GM23338 (cell line): ENCODE measurements around the gene RPL41. TPM values are rescaled to one million over a fixed set of nuclear protein-coding genes. Genes with fewer than 3 reads are reported as not detected.

Experiments used
- ATAC-seq: fragments of 200-7000 bp; cut with Tn5 transposase; 3 replicates; pipeline ENCODE4 v1.9.1; 2020
- DNase-seq: peaks from one replicate; pipeline ENCODE4 v3.0.0-alpha.2; 2015; ENCODE audit warnings: low spot score
- H2AFZ ChIP-seq: fragments of 200-600 bp; sonication (generic); 2 replicates; pipeline ENCODE4 v1.8.0; 2016; ENCODE audit warnings: antibody characterized with exemption, mild to moderate bottlenecking, moderate library complexity
- H3F3A ChIP-seq: fragments of 200-600 bp; sonication (generic); replicated peaks from 2 replicates; pipeline ENCODE4 v1.8.0; 2017; ENCODE audit warnings: antibody characterized with exemption, mixed run types, low read depth
- H3K27ac ChIP-seq: fragments of 200-600 bp; sonication (generic); 2 replicates; pipeline ENCODE4 v1.6.1; 2016; ENCODE audit warnings: low read depth
- H3K27me3 ChIP-seq: fragments of 200-600 bp; sonication (generic); 2 replicates; pipeline ENCODE4 v1.8.0; 2016; ENCODE audit warnings: mild to moderate bottlenecking, mixed run types, moderate library complexity; ENCODE audit not compliant: insufficient read depth
- H3K36me3 ChIP-seq: fragments of 200-600 bp; sonication (generic); 2 replicates; pipeline ENCODE4 v1.8.0; 2016; ENCODE audit warnings: mild to moderate bottlenecking; ENCODE audit not compliant: insufficient read depth
- H3K4me1 ChIP-seq: fragments of 200-600 bp; sonication (generic); 2 replicates; pipeline ENCODE4 v1.8.0; 2016; ENCODE audit warnings: mild to moderate bottlenecking, moderate library complexity; ENCODE audit not compliant: insufficient read depth
- H3K4me2 ChIP-seq: fragments of 200-600 bp; sonication (generic); 2 replicates; pipeline ENCODE4 v1.7.1; 2017; ENCODE audit warnings: mixed run types
- H3K4me3 ChIP-seq: fragments of 200-600 bp; sonication (generic); 2 replicates; pipeline ENCODE4 v1.6.1; 2016; ENCODE audit warnings: mixed run types
- H3K79me2 ChIP-seq: fragments of 200-600 bp; sonication (generic); replicated peaks from 2 replicates; pipeline ENCODE4 v1.8.0; 2017; ENCODE audit warnings: mild to moderate bottlenecking; ENCODE audit not compliant: insufficient read depth
- H3K9me2 ChIP-seq: fragments of 200-600 bp; sonication (generic); 2 replicates; pipeline ENCODE4 v1.8.0; 2017; ENCODE audit not compliant: insufficient read depth
- H4K20me1 ChIP-seq: fragments of 200-600 bp; sonication (generic); replicated peaks from 2 replicates; pipeline ENCODE4 v1.8.0; 2017; ENCODE audit warnings: mild to moderate bottlenecking; ENCODE audit not compliant: insufficient read depth
- H3K27ac Mint-ChIP-seq: 2 replicates; pipeline ENCODE4 v1.8.0; 2020; ENCODE audit warnings: inconsistent platforms, mild to moderate bottlenecking, moderate library complexity, mixed read lengths
- H3K27me3 Mint-ChIP-seq: 3 replicates; pipeline ENCODE4 v1.8.0; 2022; ENCODE audit warnings: low read depth, mild to moderate bottlenecking, moderate library complexity, mixed read lengths, inconsistent platforms; ENCODE audit not compliant: insufficient read depth, poor library complexity
- H3K36me3 Mint-ChIP-seq: 3 replicates; pipeline ENCODE4 v1.8.0; 2021; ENCODE audit warnings: low read depth, mild to moderate bottlenecking, inconsistent platforms, moderate library complexity, mixed read lengths
- H3K4me1 Mint-ChIP-seq: 3 replicates; pipeline ENCODE4 v1.8.0; 2020; ENCODE audit warnings: mild to moderate bottlenecking, inconsistent platforms, mixed read lengths
- H3K4me3 Mint-ChIP-seq: 3 replicates; pipeline ENCODE4 v1.8.0; 2021; ENCODE audit warnings: moderate library complexity, mild to moderate bottlenecking, inconsistent platforms, mixed read lengths
- H3K9me3 Mint-ChIP-seq: 3 replicates; pipeline ENCODE4 v1.8.0; 2020; ENCODE audit warnings: moderate library complexity, mild to moderate bottlenecking, inconsistent platforms, mixed read lengths
- CREB1 ChIP-seq: fragments of 250-450 bp; sonication (Bioruptor Pico); IDR thresholded peaks from 2 replicates; pipeline ENCODE4 v1.5.0; 2020; ENCODE audit warnings: low read depth, mild to moderate bottlenecking, moderate library complexity
- ETS1 ChIP-seq: IDR thresholded peaks from 2 replicates; pipeline ENCODE4 v1.6.1; 2016; ENCODE audit warnings: antibody characterized with exemption
- EZH2 ChIP-seq: fragments of 200-600 bp; sonication (generic); IDR thresholded peaks from one replicate; pipeline ENCODE4 v1.8.0; 2017; ENCODE audit warnings: antibody characterized with exemption, mild to moderate bottlenecking, low read depth; ENCODE audit not compliant: unreplicated experiment
- EZH2phosphoT487 ChIP-seq: fragments of 200-600 bp; sonication (generic); IDR thresholded peaks from one replicate; pipeline ENCODE4 v1.8.1; 2018; ENCODE audit warnings: antibody characterized with exemption; ENCODE audit not compliant: unreplicated experiment
- NANOG ChIP-seq: IDR thresholded peaks from 2 replicates; pipeline ENCODE4 v1.6.1; 2016; ENCODE audit warnings: antibody characterized with exemption, borderline replicate concordance
- POLR2AphosphoS5 ChIP-seq: IDR thresholded peaks from 2 replicates; pipeline ENCODE4 v1.6.1; 2016; ENCODE audit warnings: antibody characterized with exemption, low read depth
- ZNF114 ChIP-seq: fragments of 250-450 bp; sonication (Bioruptor Pico); IDR thresholded peaks from 2 replicates; pipeline ENCODE4 v1.5.0; 2020; ENCODE audit warnings: mild to moderate bottlenecking, moderate library complexity
- ZNF331 ChIP-seq: fragments of 250-450 bp; sonication (Bioruptor Pico); IDR thresholded peaks from 2 replicates; pipeline ENCODE4 v1.5.0; 2020; ENCODE audit warnings: low read depth, mild to moderate bottlenecking, moderate library complexity
- polyA plus RNA-seq: library from polyadenylated mRNA; unstranded; fragments of >200 nt; fragmentation: Nextera tagmentation; extraction: Ambion mirVana; gene quantifications from 2 replicates; pipeline ENCODE4 v1.2.1, GENCODE V29; 2016
- total RNA-seq: library from RNA; depleted of rRNA; stranded (reverse); fragments of >200 nt; shearing (Covaris generic); gene quantifications from 2 replicates; pipeline ENCODE4 v1.2.3, GENCODE V29; 2014
- TF ChIP-seq, protein P1 (sequence below): fragments of 250-450 bp; sonication (Bioruptor Pico); IDR thresholded peaks from 2 replicates; pipeline ENCODE4 v1.5.0; 2020; ENCODE audit warnings: mild to moderate bottlenecking, moderate library complexity

RPL41 gene
- total and polyA plus RNA-seq, 2 experiments from 2014 or later = 2,039 to 3,875 TPM

DNA sequence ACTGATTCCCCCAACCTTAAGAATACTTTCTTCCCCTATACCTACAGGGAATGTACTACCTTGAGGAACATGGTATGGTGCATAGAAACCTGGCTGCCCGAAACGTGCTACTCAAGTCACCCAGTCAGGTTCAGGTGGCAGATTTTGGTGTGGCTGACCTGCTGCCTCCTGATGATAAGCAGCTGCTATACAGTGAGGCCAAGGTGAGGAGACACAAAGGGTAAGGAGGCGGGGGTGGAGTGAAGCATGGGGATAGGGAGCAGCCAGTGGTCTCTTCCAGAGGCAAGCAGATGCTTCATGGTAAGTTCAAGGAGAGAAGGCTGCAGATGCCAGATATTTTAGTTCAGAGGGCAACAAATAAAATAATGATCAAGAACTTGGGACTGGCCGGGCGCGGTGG, 18.7 kb upstream of the RPL41 start (continued):
- TF ChIP-seq, protein P1, sequence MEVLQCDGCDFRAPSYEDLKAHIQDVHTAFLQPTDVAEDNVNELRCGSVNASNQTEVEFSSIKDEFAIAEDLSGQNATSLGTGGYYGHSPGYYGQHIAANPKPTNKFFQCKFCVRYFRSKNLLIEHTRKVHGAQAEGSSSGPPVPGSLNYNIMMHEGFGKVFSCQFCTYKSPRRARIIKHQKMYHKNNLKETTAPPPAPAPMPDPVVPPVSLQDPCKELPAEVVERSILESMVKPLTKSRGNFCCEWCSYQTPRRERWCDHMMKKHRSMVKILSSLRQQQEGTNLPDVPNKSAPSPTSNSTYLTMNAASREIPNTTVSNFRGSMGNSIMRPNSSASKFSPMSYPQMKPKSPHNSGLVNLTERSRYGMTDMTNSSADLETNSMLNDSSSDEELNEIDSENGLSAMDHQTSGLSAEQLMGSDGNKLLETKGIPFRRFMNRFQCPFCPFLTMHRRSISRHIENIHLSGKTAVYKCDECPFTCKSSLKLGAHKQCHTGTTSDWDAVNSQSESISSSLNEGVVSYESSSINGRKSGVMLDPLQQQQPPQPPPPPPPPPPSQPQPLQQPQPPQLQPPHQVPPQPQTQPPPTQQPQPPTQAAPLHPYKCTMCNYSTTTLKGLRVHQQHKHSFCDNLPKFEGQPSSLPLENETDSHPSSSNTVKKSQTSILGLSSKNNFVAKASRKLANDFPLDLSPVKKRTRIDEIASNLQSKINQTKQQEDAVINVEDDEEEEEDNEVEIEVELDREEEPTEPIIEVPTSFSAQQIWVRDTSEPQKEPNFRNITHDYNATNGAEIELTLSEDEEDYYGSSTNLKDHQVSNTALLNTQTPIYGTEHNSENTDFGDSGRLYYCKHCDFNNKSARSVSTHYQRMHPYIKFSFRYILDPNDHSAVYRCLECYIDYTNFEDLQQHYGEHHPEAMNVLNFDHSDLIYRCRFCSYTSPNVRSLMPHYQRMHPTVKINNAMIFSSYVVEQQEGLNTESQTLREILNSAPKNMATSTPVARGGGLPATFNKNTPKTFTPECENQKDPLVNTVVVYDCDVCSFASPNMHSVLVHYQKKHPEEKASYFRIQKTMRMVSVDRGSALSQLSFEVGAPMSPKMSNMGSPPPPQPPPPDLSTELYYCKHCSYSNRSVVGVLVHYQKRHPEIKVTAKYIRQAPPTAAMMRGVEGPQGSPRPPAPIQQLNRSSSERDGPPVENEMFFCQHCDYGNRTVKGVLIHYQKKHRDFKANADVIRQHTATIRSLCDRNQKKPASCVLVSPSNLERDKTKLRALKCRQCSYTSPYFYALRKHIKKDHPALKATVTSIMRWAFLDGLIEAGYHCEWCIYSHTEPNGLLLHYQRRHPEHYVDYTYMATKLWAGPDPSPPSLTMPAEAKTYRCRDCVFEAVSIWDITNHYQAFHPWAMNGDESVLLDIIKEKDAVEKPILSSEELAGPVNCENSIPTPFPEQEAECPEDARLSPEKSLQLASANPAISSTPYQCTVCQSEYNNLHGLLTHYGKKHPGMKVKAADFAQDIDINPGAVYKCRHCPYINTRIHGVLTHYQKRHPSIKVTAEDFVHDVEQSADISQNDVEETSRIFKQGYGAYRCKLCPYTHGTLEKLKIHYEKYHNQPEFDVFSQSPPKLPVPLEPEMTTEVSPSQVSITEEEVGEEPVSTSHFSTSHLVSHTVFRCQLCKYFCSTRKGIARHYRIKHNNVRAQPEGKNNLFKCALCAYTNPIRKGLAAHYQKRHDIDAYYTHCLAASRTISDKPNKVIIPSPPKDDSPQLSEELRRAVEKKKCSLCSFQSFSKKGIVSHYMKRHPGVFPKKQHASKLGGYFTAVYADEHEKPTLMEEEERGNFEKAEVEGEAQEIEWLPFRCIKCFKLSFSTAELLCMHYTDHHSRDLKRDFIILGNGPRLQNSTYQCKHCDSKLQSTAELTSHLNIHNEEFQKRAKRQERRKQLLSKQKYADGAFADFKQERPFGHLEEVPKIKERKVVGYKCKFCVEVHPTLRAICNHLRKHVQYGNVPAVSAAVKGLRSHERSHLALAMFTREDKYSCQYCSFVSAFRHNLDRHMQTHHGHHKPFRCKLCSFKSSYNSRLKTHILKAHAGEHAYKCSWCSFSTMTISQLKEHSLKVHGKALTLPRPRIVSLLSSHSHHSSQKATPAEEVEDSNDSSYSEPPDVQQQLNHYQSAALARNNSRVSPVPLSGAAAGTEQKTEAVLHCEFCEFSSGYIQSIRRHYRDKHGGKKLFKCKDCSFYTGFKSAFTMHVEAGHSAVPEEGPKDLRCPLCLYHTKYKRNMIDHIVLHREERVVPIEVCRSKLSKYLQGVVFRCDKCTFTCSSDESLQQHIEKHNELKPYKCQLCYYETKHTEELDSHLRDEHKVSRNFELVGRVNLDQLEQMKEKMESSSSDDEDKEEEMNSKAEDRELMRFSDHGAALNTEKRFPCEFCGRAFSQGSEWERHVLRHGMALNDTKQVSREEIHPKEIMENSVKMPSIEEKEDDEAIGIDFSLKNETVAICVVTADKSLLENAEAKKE = no peak
- TF ChIP-seq POLR2AphosphoS5 (no peak), EZH2phosphoT487 (no peak), EZH2 (no peak), CREB1 (CRISPR knock-in tag) (no peak), ETS1 (no peak), ZNF331 (CRISPR knock-in tag) (no peak)

- Histone ChIP-seq H3K79me2 (no peaks in the 10 kb centered on the region), H3K36me3 (peaks cover 51% of the 10 kb centered on the region), H3K4me3 (no peak overlapping the region), H3K9me2 (no peaks in the 10 kb centered on the region), H3F3A (peaks cover 25% of the 10 kb centered on the region), H3K27me3 (no peaks in the 10 kb centered on the region), H2AFZ (no peak overlapping the region), H3K4me2 (no peak overlapping the region), H3K4me1 (peaks cover 6% of the 10 kb centered on the region; the same call in 1 of the 2 replicates), H3K27ac (no peak overlapping the region), H4K20me1 (no peaks in the 10 kb centered on the region)
- peaks cover 5% of the 10 kb centered on the region for H3K27me3 Mint-ChIP-seq
- H3K9me3 Mint-ChIP-seq = no peaks in the 10 kb centered on the region
- peaks cover 83% of the 10 kb centered on the region for H3K36me3 Mint-ChIP-seq
- ATAC-seq (no peak), DNase-seq (no peak)
- peaks cover 6% of the 10 kb centered on the region; the same call in 2 of the 3 replicates for H3K4me1 Mint-ChIP-seq
- H3K4me3 Mint-ChIP-seq = no peak overlapping the region
- no peak overlapping the region for H3K27ac Mint-ChIP-seq
- TF ChIP-seq CREB1 (CRISPR knock-in tag) (no peak), EZH2phosphoT487 (no peak), ZNF331 (CRISPR knock-in tag) (no peak), NANOG (no peak), ZNF114 (CRISPR knock-in tag) (no peak), POLR2AphosphoS5 (no peak)
- TF ChIP-seq, protein P1 = no peak
Observed at GRCh38 chr12:56098592-56098991, 17.8 kb upstream of the RPL41 start.
